Cortex of kidney (tissue), 1 donor: Measurements from ENCODE around the gene NSMCE3.

Experiments
- DNase-seq: peaks from one replicate; lab custom pipeline; 2025; lab: John Stamatoyannopoulos, UW

The NSMCE3 gene

GRCh38 chr15:29269485-29270168 lies at the start of gene NSMCE3:
TSS of gene NSMCE3 (minus strand) at chr15:29269822. CDS start at chr15:29269705, 117 bp downstream.
- no peak for DNase-seq

DNA sequence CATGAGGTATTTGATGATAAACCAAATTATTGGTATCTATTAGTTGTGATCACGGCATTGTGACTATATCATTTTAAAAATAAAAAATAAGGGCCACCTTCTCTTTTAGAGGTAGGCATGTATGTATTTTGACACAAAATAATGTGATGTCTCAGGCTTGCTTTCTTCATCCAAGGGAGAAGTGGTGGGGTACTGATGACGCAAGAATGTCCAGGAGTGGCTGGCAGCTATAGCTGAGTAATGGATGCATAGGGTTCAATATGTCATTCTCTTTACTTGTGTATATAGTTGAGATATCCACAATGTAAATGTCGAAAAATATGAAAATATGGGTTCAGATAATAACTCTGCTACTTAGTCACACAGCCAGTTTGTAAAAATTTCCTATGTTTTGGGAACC lies 46.8 kb upstream of the NSMCE3 start:
- no peak for DNase-seq

- no peak for DNase-seq
These were observed 42.8 kb upstream of the NSMCE3 start for GRCh38 chr15:29312387-29312786.

- no peak for DNase-seq
These were observed 42.1 kb upstream of the NSMCE3 start for GRCh38 chr15:29311696-29312095.

- DNase-seq = no peak
These were observed 39.5 kb upstream of the NSMCE3 start for GRCh38 chr15:29309139-29309538.

- no peak for DNase-seq
These were observed 38.7 kb upstream of the NSMCE3 start for GRCh38 chr15:29308299-29308698.

DNA sequence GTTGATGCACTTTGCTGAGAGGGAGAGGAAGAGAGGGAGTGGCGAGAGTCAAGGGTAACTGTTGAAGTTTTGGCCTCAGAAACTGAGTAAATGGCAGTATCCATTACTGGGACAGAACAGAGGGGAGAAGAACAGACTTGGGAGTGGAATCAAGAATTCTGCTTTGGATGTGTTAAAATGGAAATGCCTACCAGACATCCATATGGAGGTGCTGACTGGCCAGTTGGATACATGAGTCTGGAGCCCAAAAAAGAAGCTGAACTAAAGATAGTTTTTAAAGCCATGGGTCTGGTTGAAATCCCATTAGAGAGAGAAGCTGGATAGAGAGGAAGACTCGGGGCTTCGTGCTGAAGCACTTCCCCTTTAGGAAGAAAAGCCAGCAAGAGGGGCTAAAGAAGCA lies 35.9 kb upstream of the NSMCE3 start:
- no peak for DNase-seq

GRCh38 chr15:29302871-29303270 lies 33.2 kb upstream of the NSMCE3 start:
- DNase-seq = no peak

DNA sequence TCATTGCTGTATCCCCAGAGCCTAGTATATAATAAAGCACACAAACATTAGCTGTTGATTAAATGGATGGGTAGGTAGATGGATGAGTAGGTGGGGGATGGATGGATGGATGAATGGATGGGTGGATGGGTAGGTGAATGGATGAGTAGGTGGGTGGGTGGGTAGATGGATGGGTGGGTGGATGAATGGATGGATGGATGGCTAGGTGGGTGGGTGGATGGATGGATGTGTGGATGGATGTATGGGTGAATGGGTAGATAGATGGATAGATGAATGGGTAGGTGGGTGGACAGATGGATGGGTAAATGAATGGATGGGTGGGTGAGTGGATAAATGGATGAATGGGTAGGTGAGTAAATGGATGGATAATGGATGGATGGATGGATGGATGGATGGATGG lies 30.2 kb upstream of the NSMCE3 start:
- DNase-seq = no peak

DNA sequence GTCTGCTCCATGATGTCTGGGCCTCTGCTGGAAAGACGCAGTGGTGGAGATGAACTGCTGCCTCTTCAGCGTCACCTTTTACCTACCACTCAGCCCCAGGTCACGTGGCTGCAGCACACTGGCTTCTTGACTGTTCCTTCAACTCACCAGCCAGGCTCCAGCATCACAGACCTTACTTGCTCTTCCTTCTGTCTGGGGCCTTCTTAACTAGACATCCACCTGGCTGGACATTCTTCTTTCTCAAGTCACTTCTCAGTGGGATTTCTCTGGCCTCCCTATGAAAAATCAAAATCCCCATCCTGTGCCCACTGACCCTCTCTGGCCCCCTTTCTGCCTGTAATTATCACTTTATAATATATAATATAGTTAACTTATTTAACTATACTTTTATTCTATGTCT lies 29.7 kb upstream of the NSMCE3 start:
- no peak for DNase-seq

GRCh38 chr15:29294732-29295325 lies 25.2 kb upstream of the NSMCE3 start:
- no peak for DNase-seq

- DNase-seq = no peak
These were observed 21.6 kb upstream of the NSMCE3 start for GRCh38 chr15:29291067-29291845.

- no peak for DNase-seq
These were observed 19.6 kb upstream of the NSMCE3 start for GRCh38 chr15:29289173-29289572.

DNA sequence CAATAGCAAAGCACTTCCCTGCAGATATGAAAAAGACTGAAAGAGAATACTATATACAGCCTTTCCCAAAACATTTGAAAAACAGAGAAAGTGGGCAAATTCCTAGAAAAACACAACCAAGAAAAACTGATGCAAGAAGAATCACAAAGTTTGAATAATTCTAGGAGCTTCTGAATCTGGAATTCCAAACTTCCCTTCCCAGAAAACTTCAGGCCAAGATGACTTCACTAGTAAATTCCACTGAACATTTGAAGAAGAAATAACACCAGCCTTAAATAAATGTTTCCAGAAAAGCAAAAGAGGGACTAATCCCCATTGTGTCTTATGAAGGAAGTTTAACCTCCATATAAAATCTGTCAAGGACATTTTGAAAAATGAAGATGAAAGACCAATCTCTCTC lies 15.8 kb upstream of the NSMCE3 start:
- DNase-seq = no peak

GRCh38 chr15:29283381-29283780 lies 13.8 kb upstream of the NSMCE3 start:
- DNase-seq = no peak

DNA sequence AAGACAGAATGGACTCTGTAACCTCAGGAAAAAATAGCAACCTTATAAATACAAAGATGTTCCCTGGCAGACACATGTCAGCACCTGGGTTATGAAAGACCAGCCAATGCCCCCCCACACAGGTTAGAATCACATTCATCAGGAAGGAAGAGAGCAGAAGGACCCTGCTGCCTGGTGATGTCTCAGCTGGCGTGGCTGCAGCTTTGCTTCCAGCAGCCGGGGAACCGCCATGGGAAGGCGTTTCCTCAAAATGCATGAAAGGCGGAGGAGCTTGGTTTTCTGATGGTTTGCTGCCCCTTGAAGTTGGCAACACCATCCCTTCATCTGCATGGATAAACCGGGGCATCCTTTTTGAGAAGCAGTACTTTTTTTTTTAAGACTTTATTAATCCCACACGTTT lies 10.9 kb upstream of the NSMCE3 start:
- DNase-seq = no peak

DNA sequence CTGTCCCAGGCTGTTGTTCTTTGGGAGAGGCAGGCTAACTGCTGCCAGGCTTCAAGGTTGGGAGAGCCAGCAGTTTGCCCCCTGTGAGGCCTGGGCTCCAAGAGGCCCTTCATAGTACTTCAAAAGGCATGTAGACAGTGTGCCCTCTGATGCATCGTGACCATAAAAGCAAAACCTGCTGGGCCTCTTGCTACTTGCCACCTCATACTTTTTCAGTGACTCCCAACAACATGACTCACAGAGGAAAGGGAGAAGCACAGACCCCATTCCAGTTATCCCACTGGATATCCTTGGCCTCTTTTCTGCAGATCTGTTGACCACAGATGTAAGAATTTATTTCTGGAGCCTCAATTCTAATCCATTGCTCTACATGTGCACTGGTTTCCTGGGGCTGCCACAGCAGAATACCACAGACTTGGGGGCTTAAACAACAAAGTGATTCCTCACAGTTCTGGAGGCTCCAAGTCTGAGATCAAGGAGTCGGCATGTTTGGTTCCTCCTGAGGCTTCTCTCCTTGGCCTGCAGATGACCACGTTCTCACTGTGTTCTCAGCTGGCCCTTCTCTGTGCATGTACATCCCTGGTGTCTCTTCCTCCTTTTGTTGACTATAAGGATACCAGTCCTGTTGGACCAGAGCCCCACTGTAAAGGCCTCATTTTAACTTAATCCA lies 8.9 kb upstream of the NSMCE3 start:
- no peak for DNase-seq

DNA sequence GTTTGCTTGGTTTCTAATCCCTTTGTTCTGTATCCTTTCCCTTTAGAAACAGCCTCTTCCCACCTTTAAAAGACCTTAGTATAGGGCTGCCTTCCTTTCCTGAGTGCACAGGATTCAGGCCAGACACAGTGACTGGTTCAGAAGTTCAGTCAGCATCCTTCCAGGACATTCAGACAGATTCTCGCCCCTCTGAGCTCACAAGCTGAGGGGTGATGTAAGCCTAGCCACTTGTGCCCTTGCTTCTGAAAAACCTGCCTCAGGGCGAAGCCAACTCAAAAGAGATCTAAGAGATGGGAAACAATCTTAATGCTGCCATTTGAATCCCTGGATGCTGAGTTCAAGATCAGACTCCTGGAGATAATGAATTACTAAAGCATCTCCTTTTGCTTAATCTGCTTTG lies 6.7 kb upstream of the NSMCE3 start:
- DNase-seq = no peak

GRCh38 chr15:29275855-29276254 lies 6.2 kb upstream of the NSMCE3 start:
- DNase-seq = no peak

- DNase-seq = no peak
These were observed 5.3 kb upstream of the NSMCE3 start for GRCh38 chr15:29274946-29275345.

- DNase-seq = no peak
These were observed 2.6 kb upstream of the NSMCE3 start for GRCh38 chr15:29272219-29272618.

- DNase-seq = no peak
These were observed 1.4 kb upstream of the NSMCE3 start for GRCh38 chr15:29270976-29271375.
